ENCODE data around the gene INSRR.
A peak's percentile ranks its signal among the peaks of the same experiment; 100 is the strongest.

Gene INSRR

GRCh38 chr1:156804572-156805243, 54.2 kb downstream of the INSRR start:
- H3K4me1 Mint-ChIP-seq: peaks cover 19% of the 10 kb centered on the region
- H3K27ac Mint-ChIP-seq: no peak overlapping the region
- H3K4me3 Mint-ChIP-seq: no peak overlapping the region
- no peaks in the 10 kb centered on the region for H3K9me3 Mint-ChIP-seq
- H3K27me3 Mint-ChIP-seq: no peaks in the 10 kb centered on the region
- peak; percentile 40 for ATAC-seq
- H3K36me3 Mint-ChIP-seq: peaks cover 47% of the 10 kb centered on the region

DNA sequence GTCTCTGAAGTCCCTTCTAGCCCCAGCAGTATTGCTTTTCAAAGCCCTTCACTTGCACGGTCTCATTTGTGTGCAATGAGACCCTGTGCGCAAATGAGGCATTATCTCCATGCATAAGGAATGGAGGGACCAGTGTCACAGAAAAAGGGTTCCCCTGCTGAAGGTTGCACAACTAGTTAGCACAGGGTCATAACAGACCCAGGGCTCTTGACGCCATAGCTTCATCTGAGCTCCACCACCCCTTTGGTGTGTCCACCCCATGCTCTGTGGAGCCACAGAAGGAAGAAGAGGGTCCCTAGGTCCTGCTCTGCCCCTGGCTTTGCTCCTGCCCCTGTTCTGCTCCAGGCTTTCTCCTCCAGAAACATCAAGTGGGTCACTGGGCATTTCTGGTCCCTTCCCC, 54.9 kb downstream of the INSRR start:
- Mint-ChIP-seq H3K4me3 (no peak overlapping the region), H3K4me1 (peaks cover 19% of the 10 kb centered on the region), H3K36me3 (peaks cover 48% of the 10 kb centered on the region), H3K27ac (no peak overlapping the region), H3K9me3 (no peaks in the 10 kb centered on the region), H3K27me3 (no peaks in the 10 kb centered on the region)
- no peak for ATAC-seq

- Mint-ChIP-seq H3K36me3 (peaks cover 44% of the 10 kb centered on the region), H3K9me3 (no peaks in the 10 kb centered on the region), H3K27me3 (no peaks in the 10 kb centered on the region), H3K4me1 (peaks cover 19% of the 10 kb centered on the region), H3K4me3 (no peak overlapping the region), H3K27ac (no peak overlapping the region)
- ATAC-seq: no peak
These were observed 55.6 kb downstream of the INSRR start for GRCh38 chr1:156803086-156803851.

- ATAC-seq: no peak
- no peaks in the 10 kb centered on the region for H3K9me3 Mint-ChIP-seq
- H3K36me3 Mint-ChIP-seq: peaks cover 38% of the 10 kb centered on the region
- H3K4me3 Mint-ChIP-seq: no peak overlapping the region
- H3K27ac Mint-ChIP-seq: no peak overlapping the region
- no peaks in the 10 kb centered on the region for H3K27me3 Mint-ChIP-seq
- H3K4me1 Mint-ChIP-seq: peaks cover 12% of the 10 kb centered on the region
These were observed 56.4 kb downstream of the INSRR start for GRCh38 chr1:156802421-156802935.

DNA sequence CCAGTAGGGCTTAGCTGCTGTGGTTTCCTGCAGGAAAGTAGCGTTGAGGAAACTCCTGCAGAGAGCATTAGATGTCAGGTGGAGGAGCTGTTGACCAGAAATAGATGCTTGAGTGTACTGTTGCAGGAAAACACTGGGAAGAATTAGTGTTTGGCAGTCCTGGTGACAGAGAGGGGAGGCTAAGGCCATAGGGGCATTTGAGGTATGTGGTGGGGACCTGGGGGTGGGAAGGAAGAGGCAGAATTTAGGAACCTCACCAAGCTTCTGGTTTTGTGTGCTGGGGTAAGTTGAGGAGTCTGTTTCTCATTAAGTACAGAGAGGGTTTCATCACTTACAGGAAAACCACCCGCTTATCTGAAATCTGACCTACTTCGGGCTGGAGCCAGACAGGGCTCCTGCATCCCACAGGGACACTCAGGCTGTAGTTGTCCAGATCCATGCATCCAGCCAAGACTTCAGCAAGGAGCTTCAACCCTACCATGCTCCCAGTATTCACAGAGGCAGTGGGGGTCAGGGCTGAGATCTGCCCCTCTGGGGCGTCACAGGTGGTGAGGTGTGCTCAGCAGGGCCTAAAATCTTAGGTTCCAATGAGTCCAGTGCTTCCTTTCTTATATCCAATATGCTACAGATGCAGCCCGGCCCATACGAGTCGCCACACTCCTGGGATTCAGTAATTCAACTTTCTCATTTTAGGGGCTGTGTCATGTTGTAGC, 57.4 kb downstream of the INSRR start:
- Mint-ChIP-seq H3K36me3 (peaks cover 37% of the 10 kb centered on the region), H3K27me3 (no peaks in the 10 kb centered on the region), H3K9me3 (no peaks in the 10 kb centered on the region), H3K4me1 (peaks cover 9% of the 10 kb centered on the region), H3K4me3 (no peak overlapping the region), H3K27ac (no peak overlapping the region)
- ATAC-seq: no peak

GRCh38 chr1:156797212-156797871, 61.6 kb downstream of the INSRR start:
- no peaks in the 10 kb centered on the region for H3K9me3 Mint-ChIP-seq
- no peaks in the 10 kb centered on the region for H3K4me1 Mint-ChIP-seq
- H3K36me3 Mint-ChIP-seq: peaks cover 65% of the 10 kb centered on the region
- H3K4me3 Mint-ChIP-seq: no peak overlapping the region
- no peak for ATAC-seq
- H3K27me3 Mint-ChIP-seq: no peaks in the 10 kb centered on the region
- H3K27ac Mint-ChIP-seq: no peak overlapping the region

- ATAC-seq: no peak
- Mint-ChIP-seq H3K9me3 (no peaks in the 10 kb centered on the region), H3K27me3 (no peaks in the 10 kb centered on the region), H3K4me3 (no peak overlapping the region), H3K4me1 (no peaks in the 10 kb centered on the region), H3K27ac (peak overlapping the region; percentile 0), H3K36me3 (peaks cover 71% of the 10 kb centered on the region)
These were observed 62.4 kb downstream of the INSRR start for GRCh38 chr1:156796340-156797097.

DNA sequence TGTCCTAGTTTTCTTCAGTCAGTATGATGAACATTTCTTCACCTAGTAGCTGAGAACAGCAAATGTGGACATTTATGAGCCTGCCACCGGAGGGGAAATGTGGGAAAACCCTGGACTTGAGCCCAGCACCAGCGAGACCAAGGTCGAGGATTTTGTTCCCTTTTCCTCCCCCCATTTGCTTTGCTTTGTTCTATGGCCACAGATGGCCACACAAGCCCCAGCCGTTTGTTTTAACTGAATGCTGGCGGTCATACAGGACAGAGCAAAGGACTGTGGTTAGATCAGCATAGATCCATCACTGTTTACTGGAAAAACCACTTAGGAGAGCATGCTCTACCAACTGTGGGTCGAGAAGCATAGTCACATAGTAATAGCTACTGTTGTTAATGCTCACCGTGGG, 63.1 kb downstream of the INSRR start:
- Mint-ChIP-seq H3K9me3 (no peaks in the 10 kb centered on the region), H3K27me3 (no peaks in the 10 kb centered on the region), H3K27ac (no peak overlapping the region), H3K4me3 (no peak overlapping the region), H3K4me1 (no peaks in the 10 kb centered on the region), H3K36me3 (peaks cover 73% of the 10 kb centered on the region)
- no peak for ATAC-seq

DNA sequence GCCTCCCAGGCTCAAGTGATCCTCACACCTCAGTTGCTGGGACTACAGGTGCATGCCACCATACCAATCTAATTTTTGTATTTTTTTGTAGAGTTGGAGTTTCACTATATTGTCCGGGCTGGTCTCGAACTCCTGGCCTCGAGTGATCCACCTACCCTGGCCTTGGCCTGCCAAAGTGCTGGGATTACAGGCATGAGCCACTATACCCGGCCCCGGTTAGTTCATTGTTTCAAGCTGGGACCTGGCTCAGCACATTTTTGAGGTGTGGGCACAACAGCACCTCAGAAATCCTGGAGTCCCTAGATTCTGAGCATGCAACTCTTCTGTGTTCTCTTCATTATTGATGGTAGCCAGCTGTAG, 63.6 kb downstream of the INSRR start:
- no peak overlapping the region for H3K27ac Mint-ChIP-seq
- H3K4me1 Mint-ChIP-seq: no peaks in the 10 kb centered on the region
- H3K36me3 Mint-ChIP-seq: peaks cover 69% of the 10 kb centered on the region
- H3K9me3 Mint-ChIP-seq: no peaks in the 10 kb centered on the region
- ATAC-seq: no peak
- H3K4me3 Mint-ChIP-seq: no peak overlapping the region
- no peaks in the 10 kb centered on the region for H3K27me3 Mint-ChIP-seq

- H3K36me3 Mint-ChIP-seq: peaks cover 69% of the 10 kb centered on the region
- H3K4me1 Mint-ChIP-seq: no peaks in the 10 kb centered on the region
- no peaks in the 10 kb centered on the region for H3K27me3 Mint-ChIP-seq
- H3K9me3 Mint-ChIP-seq: no peaks in the 10 kb centered on the region
- H3K27ac Mint-ChIP-seq: no peak overlapping the region
- H3K4me3 Mint-ChIP-seq: no peak overlapping the region
- no peak for ATAC-seq
These were observed 64.2 kb downstream of the INSRR start for GRCh38 chr1:156794506-156795373.

Data from stimulated activated memory B cell treated with anti-CD40 and anti-IgM and Interleukin-4, amounts not matched to agents 10 μg/mL and 1 μg/mL and 100 μg/mL, for 72 hours (primary cell).